Smooth muscle cell of trachea (primary cell): ENCODE data around the gene GALR3. TPM values are rescaled to one million over a fixed set of nuclear protein-coding genes. Genes with fewer than 3 reads are reported as not detected.

Experiments
- total RNA-seq: library from RNA; depleted of rRNA; stranded (reverse); fragments of >200 nt; gene quantifications from 2 replicates; pipeline ENCODE4 v1.2.1, GENCODE V29; 2014

The GALR3 gene, protein sequence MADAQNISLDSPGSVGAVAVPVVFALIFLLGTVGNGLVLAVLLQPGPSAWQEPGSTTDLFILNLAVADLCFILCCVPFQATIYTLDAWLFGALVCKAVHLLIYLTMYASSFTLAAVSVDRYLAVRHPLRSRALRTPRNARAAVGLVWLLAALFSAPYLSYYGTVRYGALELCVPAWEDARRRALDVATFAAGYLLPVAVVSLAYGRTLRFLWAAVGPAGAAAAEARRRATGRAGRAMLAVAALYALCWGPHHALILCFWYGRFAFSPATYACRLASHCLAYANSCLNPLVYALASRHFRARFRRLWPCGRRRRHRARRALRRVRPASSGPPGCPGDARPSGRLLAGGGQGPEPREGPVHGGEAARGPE
- not detected in 2 replicates for total RNA-seq

GRCh38 chr22:37823134-37823985, at the start of gene GALR3:
Gene GALR3, plus strand, starts transcription at chr22:37823382. Its CDS starts 25 bp downstream, at chr22:37823407.

GRCh38 chr22:37807410-37808293, 15.5 kb upstream of the GALR3 start, which contains the start of gene GCAT:
Gene GCAT, plus strand, starts transcription at chr22:37807934. Its CDS starts 34 bp downstream, at chr22:37807968.

DNA sequence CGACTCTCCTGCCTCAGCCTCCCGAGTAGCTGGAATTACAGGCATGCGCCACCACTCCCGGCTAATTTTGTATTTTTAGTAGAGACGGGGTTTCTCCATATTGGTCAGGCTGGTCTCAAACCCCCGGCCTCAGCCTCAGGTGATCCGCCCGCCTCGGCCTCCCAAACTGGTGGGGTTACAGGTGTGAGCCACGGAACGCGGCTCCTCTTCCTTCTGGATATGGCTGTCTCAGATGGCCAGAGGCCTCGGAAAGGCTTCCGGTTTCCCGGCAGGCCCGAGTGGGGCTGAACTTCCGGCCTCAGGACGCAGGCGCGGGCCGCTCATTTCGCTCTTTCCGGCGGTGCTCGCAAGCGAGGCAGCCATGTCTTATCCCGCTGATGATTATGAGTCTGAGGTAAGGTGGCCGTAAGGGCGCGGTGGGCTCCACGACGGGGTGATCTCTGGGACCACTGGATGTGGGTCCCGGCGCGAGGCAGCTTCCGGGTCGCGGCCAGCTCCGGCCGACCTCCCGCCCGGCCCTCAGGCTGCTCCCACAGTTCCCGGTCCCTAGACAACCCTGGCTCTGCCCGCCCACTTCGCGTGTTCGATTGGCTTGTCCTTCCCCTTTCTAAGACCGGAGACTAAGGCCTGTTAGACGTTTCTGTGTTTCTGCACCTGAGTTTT, 26.0 kb downstream of the GALR3 start, which contains the start of gene EIF3L:
Gene EIF3L (plus strand): TSS at position 331 of the 663 bp plus-strand sequence. CDS start 31 bp downstream, at position 362.

Other genes starting within 250 kb of the GALR3 start
- gene LGALS2, start 243.3 kb upstream of the GALR3 start, total RNA-seq = not detected in 2 replicates
- 52.3 and 53.2 TPM in 2 replicates for gene GGA1, start 214.5 kb upstream of the GALR3 start, total RNA-seq
- gene SH3BP1, start 183.7 kb upstream of the GALR3 start, total RNA-seq = 11.5 and 11.7 TPM in 2 replicates
- 6.4 and 9.1 TPM in 2 replicates for gene PDXP, start 164.7 kb upstream of the GALR3 start, total RNA-seq
- gene LGALS1, start 147.7 kb upstream of the GALR3 start, total RNA-seq = 5,552 and 9,643 TPM in 2 replicates
- gene NOL12, start 137.0 kb upstream of the GALR3 start, total RNA-seq = 16.0 and 29.7 TPM in 2 replicates
- gene TRIOBP, start 126.3 kb upstream of the GALR3 start, total RNA-seq = 296 and 339 TPM in 2 replicates
- 27.5 and 27.6 TPM in 2 replicates for gene GCAT, start 15.4 kb upstream of the GALR3 start, total RNA-seq
- gene ANKRD54, start 21.0 kb downstream of the GALR3 start, total RNA-seq = 25.0 and 36.7 TPM in 2 replicates
- gene EIF3L, start 26.0 kb downstream of the GALR3 start, total RNA-seq = 313 and 409 TPM in 2 replicates
- 16.7 and 27.3 TPM in 2 replicates for gene MICALL1, start 82.9 kb downstream of the GALR3 start, total RNA-seq
- 0.29 and 0.50 TPM in 2 replicates for gene C22orf23, start 130.2 kb downstream of the GALR3 start, total RNA-seq
- 36.9 and 37.4 TPM in 2 replicates for gene POLR2F, start 130.3 kb downstream of the GALR3 start, total RNA-seq
- not detected in 2 replicates for gene SOX10, start 161.2 kb downstream of the GALR3 start, total RNA-seq
- gene PICK1, start 234.0 kb downstream of the GALR3 start, total RNA-seq = 9.4 and 9.6 TPM in 2 replicates